SJCRH30 (cell line): Measurements from ENCODE around the gene LRRK1. TPM values are rescaled to one million over a fixed set of nuclear protein-coding genes. Genes with fewer than 3 reads are reported as not detected.

ENCODE experiments used
- DNase-seq, 2 experiments: peaks; one replicate each; pipeline ENCODE4 v3.0.0-alpha.2; 2015 to 2020
- H3K27ac ChIP-seq: fragments of 250-450 bp; sonication (Bioruptor Pico); 2 replicates; pipeline ENCODE4 v1.5.1; 2020; ENCODE audit warnings: mild to moderate bottlenecking, moderate library complexity
- H3K27me3 ChIP-seq: fragments of 250-450 bp; sonication (Bioruptor Pico); 2 replicates; pipeline ENCODE4 v1.5.1; 2020; ENCODE audit warnings: mild to moderate bottlenecking, moderate library complexity
- H3K36me3 ChIP-seq: fragments of 250-450 bp; sonication (Bioruptor Pico); 2 replicates; pipeline ENCODE4 v1.5.1; 2020; ENCODE audit warnings: mild to moderate bottlenecking, moderate library complexity
- H3K4me1 ChIP-seq: fragments of 250-450 bp; sonication (Bioruptor Pico); 2 replicates; pipeline ENCODE4 v1.5.1; 2020; ENCODE audit warnings: mild to moderate bottlenecking, moderate library complexity
- H3K4me3 ChIP-seq: fragments of 250-450 bp; sonication (Bioruptor Pico); 2 replicates; pipeline ENCODE4 v1.5.1; 2020; ENCODE audit warnings: mild to moderate bottlenecking, moderate library complexity
- H3K9me3 ChIP-seq: fragments of 250-450 bp; sonication (Bioruptor Pico); replicated peaks from 2 replicates; pipeline ENCODE4 v1.5.1; 2020; ENCODE audit warnings: mild to moderate bottlenecking, moderate library complexity
- total RNA-seq: library from RNA; depleted of rRNA; stranded (reverse); fragments of >200 nt; shearing (Covaris generic); gene quantifications from 2 replicates; pipeline ENCODE4 v1.2.3, GENCODE V29; 2014

LRRK1 gene
- total RNA-seq, 1 experiment from 2014 or later = 5.8 TPM

DNA sequence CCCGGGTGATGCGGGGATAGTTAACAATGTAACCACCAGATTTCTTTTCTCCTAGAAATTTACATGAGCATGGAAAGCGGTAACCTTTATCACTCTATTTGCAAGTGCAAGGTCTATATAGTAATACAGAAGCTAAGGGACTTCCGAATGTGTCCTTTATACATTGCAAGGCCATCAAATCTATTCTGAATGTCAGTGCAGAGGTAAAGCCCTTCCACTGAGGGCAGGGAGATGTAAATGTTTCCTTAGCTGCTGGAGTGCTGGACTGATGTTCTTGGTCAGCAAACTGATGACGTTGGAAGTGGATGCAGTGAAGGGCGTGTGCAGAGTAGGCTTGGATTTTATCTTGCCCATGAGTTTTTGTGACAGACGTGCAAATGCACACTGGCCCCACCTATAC is 33.3 kb upstream of the LRRK1 start:
- DNase-seq = no peak
- Histone ChIP-seq H3K4me3 (no peak overlapping the region), H3K36me3 (peaks cover 24% of the 10 kb centered on the region), H3K27me3 (no peaks in the 10 kb centered on the region), H3K27ac (no peak overlapping the region), H3K9me3 (no peaks in the 10 kb centered on the region), H3K4me1 (peaks cover 21% of the 10 kb centered on the region)

- DNase-seq = no peak
- Histone ChIP-seq H3K9me3 (no peaks in the 10 kb centered on the region), H3K27me3 (no peaks in the 10 kb centered on the region), H3K4me1 (peaks cover 24% of the 10 kb centered on the region), H3K4me3 (no peak overlapping the region), H3K27ac (no peak overlapping the region), H3K36me3 (peaks cover 37% of the 10 kb centered on the region)
These were observed 31.8 kb upstream of the LRRK1 start for GRCh38 chr15:100887211-100887913.

GRCh38 chr15:100889385-100890050 is 29.6 kb upstream of the LRRK1 start:
- Histone ChIP-seq H3K27ac (peak overlapping the region; percentile 48), H3K9me3 (no peaks in the 10 kb centered on the region), H3K4me3 (peak overlapping the region; percentile 26), H3K4me1 (peaks cover 22% of the 10 kb centered on the region), H3K27me3 (no peaks in the 10 kb centered on the region), H3K36me3 (peaks cover 43% of the 10 kb centered on the region)
- DNase-seq = peak; percentile 47 to 50

GRCh38 chr15:100890051-100890720 is 29.0 kb upstream of the LRRK1 start:
- Histone ChIP-seq H3K9me3 (no peaks in the 10 kb centered on the region), H3K36me3 (peaks cover 46% of the 10 kb centered on the region), H3K27ac (peak overlapping the region; percentile 48; the same call in 1 of the 2 replicates), H3K4me1 (peaks cover 22% of the 10 kb centered on the region), H3K4me3 (peak overlapping the region; percentile 26), H3K27me3 (no peaks in the 10 kb centered on the region)
- DNase-seq = no peak

- peaks cover 22% of the 10 kb centered on the region for H3K4me1 ChIP-seq
- no peak overlapping the region for H3K4me3 ChIP-seq
- no peaks in the 10 kb centered on the region for H3K9me3 ChIP-seq
- no peak overlapping the region; the same call in 1 of the 2 replicates for H3K27ac ChIP-seq
- DNase-seq = no peak
- no peaks in the 10 kb centered on the region for H3K27me3 ChIP-seq
- H3K36me3 ChIP-seq = peaks cover 42% of the 10 kb centered on the region
These were observed 28.3 kb upstream of the LRRK1 start for GRCh38 chr15:100890850-100891249.

DNA sequence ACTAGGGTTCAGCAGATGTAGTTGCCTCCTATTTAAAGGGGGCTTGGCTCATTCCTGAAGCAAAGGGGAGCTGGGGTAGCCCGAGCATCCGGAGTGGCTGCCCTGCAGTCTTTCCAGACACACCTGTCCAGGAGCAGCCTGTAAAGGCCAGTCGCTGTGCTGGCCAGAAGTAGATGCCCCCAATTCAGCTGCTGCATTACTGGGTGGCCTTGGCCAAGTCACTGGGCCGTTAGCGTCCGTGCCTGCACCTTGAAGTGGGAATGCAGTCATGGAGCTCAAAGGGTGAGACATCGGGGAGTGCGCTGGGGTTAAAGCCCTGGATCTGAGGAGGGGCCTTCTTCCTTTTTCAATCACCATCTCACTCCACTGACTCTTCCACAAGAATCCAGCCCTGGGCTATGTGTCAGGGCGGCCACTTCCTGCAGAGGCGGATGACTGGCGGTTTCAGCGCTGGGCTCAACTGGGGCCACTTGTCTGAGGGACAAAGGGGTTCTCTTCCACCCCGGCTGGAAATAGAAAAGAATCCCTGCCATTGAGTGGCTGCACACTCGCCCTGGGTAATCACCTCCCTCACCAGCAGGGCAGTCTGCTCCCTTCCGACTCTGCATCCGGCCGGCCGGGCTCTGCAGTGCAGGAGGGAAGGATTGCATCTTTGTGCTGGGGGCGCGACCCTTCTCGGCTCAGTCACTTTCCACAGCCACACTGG is 27.7 kb upstream of the LRRK1 start:
- H3K27me3 ChIP-seq = no peaks in the 10 kb centered on the region
- peaks cover 42% of the 10 kb centered on the region for H3K36me3 ChIP-seq
- DNase-seq = peak in 1 of 2 experiments; percentile 36
- no peaks in the 10 kb centered on the region for H3K9me3 ChIP-seq
- H3K27ac ChIP-seq = peak overlapping the region; percentile 6; the same call in 1 of the 2 replicates
- H3K4me1 ChIP-seq = peaks cover 22% of the 10 kb centered on the region
- no peak overlapping the region for H3K4me3 ChIP-seq

GRCh38 chr15:100892013-100892355 is 27.2 kb upstream of the LRRK1 start:
- Histone ChIP-seq H3K4me1 (peaks cover 22% of the 10 kb centered on the region), H3K36me3 (peaks cover 42% of the 10 kb centered on the region), H3K27ac (no peak overlapping the region; the same call in 1 of the 2 replicates), H3K27me3 (no peaks in the 10 kb centered on the region), H3K4me3 (no peak overlapping the region), H3K9me3 (no peaks in the 10 kb centered on the region)
- DNase-seq = no peak

DNA sequence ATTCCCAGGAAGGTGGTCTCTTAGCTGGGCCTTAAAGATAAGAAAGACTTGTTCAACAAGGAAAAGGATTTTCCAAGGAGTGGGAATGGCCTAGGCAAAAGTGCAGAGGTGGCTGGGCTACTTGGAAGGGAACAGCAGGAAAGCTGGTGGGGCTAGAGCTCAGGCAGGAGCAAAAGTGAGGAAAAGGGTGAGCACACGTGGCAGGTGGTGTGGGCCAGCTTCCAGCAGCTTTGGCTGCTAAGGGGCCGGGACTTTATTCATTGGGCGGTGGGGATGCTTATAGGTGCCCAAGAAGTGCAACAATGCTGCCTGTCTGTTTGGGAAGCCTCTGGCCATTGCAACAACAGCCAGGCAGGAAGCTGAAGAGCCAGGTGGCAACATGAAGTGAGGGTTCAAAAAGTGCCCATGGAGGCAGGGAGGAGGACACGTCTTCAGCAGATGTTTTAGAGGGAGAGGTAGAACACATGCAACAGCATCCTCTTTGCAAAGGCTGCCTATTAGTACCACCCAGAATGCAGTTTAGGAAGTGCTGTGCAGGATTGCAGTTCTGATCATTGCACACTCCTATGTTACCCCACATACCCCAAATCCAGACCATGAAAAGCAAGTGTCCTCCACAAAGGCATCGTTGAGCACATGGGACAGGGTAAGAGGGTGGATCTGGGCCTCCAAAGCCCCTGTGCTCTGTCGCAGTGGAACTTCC is 25.7 kb upstream of the LRRK1 start:
- Histone ChIP-seq H3K27ac (no peak overlapping the region), H3K9me3 (no peaks in the 10 kb centered on the region), H3K4me3 (no peak overlapping the region), H3K27me3 (no peaks in the 10 kb centered on the region), H3K36me3 (peaks cover 34% of the 10 kb centered on the region), H3K4me1 (peaks cover 19% of the 10 kb centered on the region)
- no peak for DNase-seq

DNA sequence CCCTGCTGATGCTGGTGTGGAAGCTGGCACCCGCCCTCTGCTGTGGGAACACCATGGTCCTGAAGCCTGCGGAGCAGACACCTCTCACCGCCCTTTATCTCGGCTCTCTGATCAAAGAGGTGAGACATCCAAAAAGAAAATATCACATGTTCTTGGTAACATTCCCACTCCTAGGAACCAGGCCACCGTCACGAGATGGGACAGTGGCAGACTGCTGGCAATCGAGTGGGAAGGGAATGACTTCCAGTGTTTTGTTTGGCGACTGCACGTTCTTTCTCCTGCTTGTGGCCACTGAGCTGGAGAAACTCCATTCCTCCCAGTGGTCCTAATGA is 25.2 kb upstream of the LRRK1 start:
- DNase-seq = no peak
- H3K9me3 ChIP-seq = no peaks in the 10 kb centered on the region
- H3K36me3 ChIP-seq = peaks cover 34% of the 10 kb centered on the region
- no peaks in the 10 kb centered on the region for H3K27me3 ChIP-seq
- H3K4me3 ChIP-seq = no peak overlapping the region
- H3K27ac ChIP-seq = no peak overlapping the region
- peaks cover 14% of the 10 kb centered on the region for H3K4me1 ChIP-seq

DNA sequence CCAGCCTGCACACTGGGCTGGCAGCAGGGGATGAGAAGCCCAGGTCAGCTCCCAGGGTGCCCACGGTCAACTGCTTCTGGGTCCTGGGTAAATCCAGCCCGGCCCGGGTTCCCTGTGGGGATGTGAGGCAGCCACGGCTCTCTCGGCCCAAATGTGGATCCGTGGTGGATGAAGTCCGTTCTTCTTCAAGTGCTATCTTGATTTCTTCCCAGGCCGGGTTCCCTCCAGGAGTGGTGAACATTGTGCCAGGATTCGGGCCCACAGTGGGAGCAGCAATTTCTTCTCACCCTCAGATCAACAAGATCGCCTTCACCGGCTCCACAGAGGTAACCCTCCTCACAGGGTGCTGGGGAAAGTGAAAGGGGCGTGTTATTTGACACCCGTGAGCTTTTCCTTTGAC is 23.4 kb upstream of the LRRK1 start:
- Histone ChIP-seq H3K27me3 (no peaks in the 10 kb centered on the region), H3K36me3 (peaks cover 29% of the 10 kb centered on the region), H3K4me3 (no peak overlapping the region), H3K27ac (no peak overlapping the region), H3K9me3 (no peaks in the 10 kb centered on the region), H3K4me1 (peaks cover 22% of the 10 kb centered on the region)
- DNase-seq = no peak

DNA sequence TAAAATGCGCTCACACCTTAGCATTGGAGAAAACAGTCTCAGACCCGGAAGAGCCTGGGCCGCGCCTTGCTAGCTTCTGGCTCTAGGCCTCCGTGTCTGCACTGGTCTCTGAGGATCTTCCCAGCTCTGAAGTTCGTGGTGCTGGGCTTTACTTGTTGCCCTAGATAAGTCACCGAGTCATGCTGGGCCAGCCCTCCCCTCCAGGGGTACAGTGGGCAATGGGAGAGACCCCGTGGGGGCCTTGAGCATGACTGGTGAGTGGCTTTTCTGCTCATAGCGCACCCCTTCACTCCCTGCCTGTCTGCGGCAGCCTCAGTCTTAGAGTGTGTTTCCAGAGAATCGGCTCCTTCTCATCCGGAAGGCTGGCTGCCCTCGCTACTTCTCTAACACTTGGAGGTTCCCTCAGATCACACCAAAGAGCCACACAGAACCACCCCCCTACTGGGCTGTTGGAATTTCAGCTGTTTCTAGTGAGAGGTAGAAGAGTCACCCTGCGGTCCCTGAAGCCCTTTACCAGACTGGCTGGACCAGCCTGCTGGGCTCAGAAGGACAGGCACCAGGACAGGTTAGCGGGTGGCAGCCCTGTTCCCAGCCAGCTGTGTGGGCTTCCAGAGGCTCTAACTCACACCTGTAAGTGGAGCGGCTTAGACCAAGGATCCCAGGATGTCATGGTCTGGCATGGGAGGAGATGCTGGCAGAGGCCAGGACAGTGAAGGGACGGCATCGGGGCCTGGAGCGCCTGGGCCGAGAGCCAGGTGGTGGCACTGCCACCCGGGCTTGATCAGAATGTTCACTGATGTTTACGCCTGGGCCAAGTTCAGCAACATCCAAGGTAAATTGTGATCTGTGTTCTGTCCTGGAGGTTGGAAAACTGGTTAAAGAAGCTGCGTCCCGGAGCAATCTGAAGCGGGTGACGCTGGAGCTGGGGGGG is 21.7 kb upstream of the LRRK1 start:
- peaks cover 33% of the 10 kb centered on the region for H3K4me1 ChIP-seq
- no peak overlapping the region for H3K27ac ChIP-seq
- peaks cover 19% of the 10 kb centered on the region for H3K36me3 ChIP-seq
- no peak overlapping the region for H3K4me3 ChIP-seq
- no peaks in the 10 kb centered on the region for H3K9me3 ChIP-seq
- no peaks in the 10 kb centered on the region for H3K27me3 ChIP-seq
- DNase-seq = no peak

DNA sequence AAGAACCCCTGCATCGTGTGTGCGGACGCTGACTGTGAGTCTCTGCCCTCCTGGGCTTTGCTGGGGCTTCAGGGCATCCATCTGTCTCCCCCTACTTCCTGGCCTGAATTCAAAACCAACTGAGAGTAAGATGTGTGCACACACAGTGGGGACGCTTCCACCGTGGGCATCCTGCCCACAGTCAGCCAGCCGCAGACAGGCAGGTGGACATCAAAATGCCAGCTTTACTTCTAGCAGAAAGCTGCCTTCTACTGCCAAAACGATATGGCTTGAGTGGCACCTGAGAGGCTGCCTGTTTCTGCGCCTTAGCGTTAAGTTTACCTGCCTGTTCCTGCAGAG is 21.0 kb upstream of the LRRK1 start:
- Histone ChIP-seq H3K9me3 (no peaks in the 10 kb centered on the region), H3K4me1 (peaks cover 36% of the 10 kb centered on the region), H3K27me3 (no peaks in the 10 kb centered on the region), H3K36me3 (peaks cover 15% of the 10 kb centered on the region; the same call in 1 of the 2 replicates), H3K27ac (no peak overlapping the region), H3K4me3 (no peak overlapping the region)
- DNase-seq = no peak

- no peaks in the 10 kb centered on the region for H3K27me3 ChIP-seq
- no peak overlapping the region for H3K4me3 ChIP-seq
- peaks cover 44% of the 10 kb centered on the region for H3K4me1 ChIP-seq
- peaks cover 22% of the 10 kb centered on the region; the same call in 1 of the 2 replicates for H3K36me3 ChIP-seq
- DNase-seq = no peak
- peak overlapping the region; percentile 95; the same call in 1 of the 2 replicates for H3K27ac ChIP-seq
- H3K9me3 ChIP-seq = no peaks in the 10 kb centered on the region
These were observed 20.3 kb upstream of the LRRK1 start for GRCh38 chr15:100898661-100899462.
